NCI-H748 (cell line): ENCODE measurements around the gene WNT9A.
"Not testable (repeated sequence)": the region's sequence is repeated elsewhere in the genome, so short reads cannot be mapped to it uniquely, and the experiment has no call there.

Source experiments
- DNase-seq: peaks from one replicate; lab custom pipeline; 2025; ENCODE audit not compliant: unreplicated experiment; lab: John Stamatoyannopoulos, UW

Gene WNT9A

DNA sequence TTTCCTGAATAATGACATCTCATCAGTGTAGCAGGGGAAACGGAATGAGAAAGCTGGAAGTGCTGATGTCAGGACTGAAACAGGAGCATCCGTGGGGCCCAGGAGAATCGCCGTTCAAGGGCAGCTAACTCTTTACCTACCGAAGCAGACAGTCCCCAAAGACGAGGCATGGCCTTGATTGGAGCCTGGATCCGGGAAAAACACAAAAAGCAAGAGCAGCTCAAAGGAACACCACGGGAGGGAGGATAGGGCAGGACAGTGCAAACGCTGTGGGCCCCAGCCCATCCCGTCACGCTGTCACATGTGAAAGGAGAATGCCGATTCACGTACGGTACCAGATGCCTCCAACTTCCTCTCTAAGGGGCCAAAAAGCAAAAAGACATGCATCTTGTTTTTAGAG, 34.9 kb downstream of the WNT9A start:
- no peak for DNase-seq

DNA sequence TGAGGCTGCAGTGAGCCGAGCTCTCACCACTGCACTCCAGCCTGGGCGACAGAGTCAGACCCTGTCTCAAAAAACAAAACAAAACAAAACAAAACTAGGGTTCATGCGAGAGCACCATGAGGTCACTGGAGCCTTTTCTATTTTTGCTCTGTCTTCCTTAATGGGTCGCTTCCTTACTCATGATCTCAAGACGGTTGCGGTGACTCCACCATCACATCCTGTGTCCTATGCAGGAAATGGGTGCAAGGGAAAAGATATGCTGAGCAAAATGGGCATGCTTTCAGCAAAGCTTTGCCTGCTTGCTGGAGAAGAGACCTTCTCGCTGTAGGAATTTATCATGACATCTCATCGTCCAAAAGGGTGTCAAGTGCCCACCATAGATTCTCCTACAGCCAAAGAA, 36.4 kb downstream of the WNT9A start:
- DNase-seq, result no peak

DNA sequence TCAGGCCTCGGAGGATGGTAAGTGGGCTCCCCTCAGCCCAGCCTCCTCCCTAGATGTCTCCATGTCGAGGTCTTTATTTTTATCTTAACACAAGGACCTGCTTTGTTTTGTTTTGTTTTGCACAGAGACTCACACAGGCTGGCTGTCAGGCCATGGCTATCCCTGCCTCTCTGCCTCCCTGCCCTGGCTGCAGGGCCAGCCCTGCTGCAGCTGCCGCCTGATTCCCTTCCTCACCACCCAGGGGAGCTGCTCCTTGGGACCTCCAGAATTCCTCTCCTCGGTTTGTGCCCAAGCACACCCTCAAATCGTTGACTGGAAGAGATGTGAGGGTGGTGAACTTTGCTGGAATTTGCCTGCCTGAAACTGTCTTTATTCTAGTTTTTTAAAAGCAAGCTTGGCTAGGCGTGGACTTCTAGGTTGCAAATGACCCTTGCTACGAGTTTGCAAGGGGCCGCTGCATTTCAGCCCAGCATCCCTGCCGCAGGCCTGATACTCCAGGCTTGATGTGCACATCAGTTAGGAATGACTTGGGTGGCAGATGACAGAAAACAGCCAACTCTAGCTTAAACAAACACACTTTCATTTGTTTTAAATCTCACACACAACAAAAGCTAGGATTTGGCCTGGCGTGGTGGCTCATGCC, 37.1 kb downstream of the WNT9A start:
- no peak for DNase-seq

DNA sequence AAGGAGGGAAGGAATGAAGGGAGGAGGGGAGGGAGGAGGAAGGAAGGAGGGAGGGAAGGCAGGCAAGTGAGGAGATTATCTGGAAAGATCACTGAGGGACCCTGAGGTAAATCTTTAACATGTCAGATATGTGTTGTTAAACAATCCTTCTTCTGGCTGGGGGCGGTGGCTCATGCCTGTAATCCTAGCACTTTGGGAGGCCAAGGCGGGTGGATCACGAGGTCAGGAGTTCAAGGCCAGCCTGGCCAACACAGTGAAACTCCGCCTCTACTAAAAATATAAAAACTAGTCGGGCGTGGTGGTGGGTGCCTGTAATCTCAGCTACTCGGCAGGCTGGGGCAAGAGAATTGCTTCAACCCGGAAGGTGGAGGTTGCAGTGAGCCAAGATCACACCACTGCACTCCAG, 37.8 kb downstream of the WNT9A start:
- not testable (repeated sequence) for DNase-seq

DNA sequence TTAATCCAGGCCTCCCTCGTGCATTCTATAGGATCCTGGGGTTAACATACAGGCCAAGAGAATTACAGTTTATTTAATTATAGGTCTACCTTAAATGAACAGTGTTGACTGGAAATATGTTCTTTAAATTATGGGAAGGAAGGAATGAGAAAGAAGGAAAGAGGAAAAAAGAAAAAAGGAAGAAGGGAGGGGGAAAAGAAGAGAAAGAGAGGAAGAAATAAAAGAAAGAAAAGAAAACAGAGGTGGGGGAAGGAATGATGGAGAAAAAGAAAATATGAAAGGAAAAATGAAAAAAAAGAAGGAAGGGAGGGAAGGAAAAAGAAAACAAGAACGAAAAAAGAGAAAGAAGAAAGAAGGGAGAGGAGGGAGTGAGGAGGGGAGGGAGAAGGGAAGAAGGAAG, 38.5 kb downstream of the WNT9A start:
- no peak for DNase-seq

DNA sequence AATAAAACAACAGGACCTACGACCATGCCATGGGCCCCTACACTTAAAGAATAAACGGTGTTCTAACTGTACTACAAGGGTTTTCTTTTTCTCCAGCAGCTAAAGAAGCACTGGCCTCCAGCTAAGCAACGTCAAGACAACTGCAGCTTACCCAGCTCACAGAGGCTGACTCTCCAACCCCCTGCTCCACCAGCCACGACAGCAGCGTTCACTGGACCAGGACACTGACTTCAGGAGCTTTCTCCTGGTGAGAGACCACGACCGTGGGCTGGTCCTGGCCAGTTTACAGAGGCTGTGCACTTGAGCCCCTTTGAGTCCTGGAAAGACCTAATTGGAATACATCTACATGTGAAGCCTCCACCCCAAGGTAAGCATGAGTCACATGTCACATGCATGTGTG, 39.4 kb downstream of the WNT9A start:
- DNase-seq, result no peak

DNA sequence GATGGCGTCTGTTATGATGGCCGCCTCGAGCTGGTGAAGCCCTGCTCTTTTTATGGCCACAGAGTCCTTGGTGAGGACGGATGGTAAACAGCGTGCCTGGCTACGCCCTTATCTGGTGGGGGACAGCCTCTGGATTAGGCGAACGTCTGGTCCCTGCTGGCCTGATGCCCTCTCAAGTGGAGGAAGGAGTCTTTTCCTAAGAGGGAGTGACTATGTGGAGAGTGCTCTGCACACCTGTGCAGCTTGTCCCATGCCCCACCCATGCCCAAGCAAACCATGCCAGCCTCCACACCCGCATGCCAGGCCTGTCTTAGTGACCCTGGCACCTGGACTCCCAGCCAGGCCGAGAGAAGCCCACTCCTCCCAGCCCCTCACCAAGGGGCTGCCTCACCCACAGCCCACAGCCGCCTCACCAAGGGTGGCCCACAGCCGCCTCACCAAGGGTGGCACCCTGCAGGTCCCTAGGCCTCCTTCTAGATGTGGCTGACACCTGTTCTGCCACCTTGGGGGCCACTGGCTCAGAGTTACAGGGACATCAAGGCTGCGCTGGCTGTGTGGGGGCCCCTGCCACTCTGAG, 40.2 kb downstream of the WNT9A start:
- no peak for DNase-seq

DNA sequence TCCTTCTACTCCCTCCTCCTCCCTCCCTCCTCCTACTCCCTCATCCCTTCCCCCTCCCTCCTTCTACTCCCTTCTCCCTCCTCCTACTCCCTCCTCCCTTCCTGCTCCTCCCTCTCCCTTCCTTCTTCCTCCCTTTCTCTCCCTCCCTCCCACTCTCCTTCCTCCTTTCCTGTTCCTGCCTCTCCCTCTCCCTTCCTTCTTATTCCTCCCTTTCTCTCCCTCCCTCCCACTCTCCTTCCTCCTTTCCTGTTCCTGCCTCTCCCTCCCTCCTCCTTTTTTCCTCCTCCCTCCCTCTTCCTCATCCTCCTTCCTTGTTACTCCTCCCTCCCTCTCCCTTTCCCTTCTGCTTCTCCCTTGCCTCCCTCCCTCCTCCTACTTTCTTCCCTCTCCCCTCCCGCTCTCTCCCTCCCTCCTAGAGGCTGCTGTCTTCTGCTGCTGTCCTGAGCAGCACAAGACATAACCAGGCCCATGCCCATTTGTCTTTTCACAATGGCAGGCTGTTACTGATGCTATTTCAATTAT, 41.1 kb downstream of the WNT9A start:
- DNase-seq, result no peak

DNA sequence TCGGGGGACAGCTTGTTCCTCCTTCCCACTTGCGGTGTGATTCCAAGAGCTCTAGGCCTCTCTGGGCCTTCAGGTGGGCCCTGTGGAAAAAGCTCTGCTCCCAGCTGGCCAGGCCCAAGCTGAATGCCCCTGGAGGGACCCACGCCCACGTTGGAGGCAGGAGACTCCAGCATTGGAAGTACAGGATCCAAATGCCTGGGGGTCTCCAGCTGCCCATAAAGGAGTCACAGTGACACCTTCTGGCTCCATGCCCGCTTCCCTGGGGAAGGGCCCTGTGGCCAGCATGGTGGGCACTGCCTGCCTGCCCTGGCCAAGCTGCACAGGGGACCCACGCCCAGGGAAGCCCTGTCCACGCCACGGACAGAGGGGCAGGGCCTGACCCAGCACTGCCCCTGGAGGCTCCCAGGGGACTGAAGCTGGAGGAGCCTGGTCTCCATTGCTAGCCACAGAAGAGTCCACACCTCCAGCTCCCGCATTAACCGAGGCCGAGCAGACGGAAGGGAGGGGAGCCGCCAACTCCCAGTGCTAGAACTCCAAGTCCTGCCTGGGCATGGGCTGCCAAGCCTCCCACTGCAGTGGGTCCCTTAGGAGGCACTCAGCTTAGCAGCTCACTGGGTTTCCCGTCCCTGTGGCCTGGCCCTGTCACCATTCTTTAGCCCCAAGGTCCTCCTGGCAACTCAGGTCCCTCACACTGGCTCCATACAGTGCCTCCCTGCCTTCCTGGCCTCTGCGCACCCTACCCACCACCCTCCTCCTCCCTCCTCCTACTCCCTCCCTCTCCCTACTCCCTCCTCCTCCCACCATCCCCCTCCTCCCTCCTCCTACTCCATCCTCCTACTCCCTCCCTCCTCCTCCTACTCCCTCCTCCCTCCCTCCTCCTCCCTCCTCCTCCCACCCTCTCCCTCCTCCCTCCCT, 41.9 kb downstream of the WNT9A start:
- DNase-seq, result no peak

DNA sequence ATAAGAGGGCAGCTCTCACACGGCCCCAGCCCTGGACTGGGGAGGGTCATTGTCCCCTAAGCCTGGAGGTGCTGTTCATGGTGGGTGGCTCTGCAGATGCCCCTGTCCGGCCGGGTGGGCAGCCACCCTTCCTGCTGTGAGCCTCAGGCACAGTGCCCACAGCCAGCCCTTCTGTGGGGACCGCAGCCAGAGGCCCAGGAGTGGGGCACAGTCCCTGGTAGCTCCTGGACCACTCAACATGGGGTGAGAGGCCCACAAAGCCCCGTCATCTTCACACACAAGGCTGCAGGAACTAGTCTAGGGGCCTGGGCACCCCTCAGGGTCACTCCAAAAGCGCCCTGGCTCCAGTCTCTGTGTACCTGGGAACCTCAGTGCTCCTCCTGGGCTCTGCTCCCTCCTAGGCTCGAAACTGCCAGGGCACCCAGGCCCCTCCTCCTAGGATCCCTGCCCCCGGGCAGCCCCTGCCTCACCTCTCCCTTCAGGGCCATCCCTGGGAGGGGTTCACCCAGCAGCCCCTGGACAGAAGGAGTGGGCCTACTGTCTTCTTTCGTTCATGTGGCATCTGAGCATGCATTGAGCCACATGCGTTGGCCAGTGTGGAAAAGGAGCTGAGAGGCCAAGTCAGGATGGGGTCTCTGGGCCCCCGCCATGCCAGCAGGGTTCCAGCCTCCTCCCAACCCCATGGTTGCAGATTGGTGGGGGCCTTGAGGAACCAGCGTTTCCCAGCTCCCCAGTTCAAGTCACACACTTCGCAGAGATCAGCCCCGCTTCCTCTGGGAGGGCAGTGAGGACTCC, 43.0 kb downstream of the WNT9A start:
- no peak for DNase-seq

DNA sequence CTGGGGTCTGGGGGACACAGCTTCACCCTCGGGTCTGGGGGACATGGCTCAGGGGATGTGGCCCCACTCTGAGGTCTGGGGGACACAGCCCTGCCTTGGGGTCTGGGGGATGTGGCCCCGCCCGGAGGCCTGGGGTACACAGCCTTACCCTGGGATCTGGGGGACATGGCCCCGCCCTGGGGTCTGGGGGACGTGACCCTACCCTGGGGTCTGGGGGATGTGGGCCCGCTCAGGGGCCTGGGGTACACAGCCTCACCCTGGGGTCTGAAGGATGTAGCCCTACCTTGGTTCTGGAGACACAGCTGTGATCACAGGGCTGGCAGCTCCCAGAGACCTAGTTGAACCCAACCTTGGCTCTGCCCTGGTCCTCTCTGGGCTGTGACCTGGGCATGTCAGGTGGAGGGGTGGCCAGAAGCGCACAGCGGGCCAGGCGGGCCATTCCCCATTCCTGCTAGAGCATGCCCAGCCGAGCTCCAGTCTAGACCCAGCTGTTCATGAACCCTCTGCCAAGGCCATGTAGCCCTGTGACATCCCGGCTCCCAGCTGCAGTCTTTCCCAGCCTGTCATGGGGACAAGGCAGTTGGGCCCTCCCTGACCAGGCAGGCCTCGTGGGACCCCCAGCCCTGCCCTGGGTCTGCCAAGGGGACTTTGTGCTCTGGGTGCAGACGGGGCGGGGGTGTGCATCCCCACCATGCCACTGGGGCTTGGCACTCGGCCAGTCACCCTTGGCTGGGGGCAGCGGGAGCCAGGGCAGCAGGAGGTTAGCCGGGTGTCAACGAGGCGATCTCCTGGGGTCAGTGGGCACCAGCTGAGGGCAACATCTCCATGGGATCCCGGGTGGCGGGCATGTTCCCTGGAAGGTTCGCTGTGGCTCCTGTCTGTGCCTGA, 43.9 kb downstream of the WNT9A start:
- DNase-seq, result no peak

DNA sequence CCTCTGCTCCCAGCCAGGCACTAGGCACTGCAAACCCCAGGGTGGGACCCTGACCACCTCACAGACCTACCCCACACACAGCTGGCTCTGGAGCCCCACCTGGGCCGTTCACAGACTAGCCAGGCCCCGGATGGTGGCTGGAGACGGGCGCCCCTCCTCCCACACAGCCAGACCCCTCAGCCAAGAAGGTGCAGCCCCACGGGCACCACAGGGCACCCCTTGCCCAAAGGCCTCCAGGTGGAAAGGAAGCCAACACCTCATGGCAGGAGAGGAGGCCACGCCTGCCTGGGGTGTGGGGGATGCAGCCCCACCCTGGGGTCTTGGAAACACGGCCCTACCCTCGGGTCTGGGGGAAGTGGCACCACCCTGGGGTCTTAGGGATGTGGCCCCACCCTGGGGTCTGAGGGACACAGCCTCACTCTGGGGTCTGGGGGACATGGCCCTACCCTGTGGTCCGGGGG, 44.6 kb downstream of the WNT9A start:
- no peak for DNase-seq

DNA sequence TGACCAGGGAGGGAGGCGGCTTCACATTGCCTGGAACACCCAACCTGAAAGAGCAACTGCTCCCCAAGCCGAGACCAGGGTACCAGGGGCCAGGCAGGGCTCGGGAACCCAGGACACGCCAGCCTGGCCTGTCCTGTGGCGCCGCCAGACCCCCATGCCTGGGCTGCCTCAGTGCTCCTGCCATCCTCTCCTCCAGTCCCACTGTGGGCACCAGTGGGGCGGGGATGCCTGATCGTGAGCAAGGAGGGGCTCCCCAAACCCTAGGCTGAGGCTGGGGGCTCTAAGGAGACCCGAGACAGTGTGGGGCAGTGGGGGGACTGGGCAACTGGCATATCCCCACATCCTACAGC, 45.1 kb downstream of the WNT9A start:
- DNase-seq, result no peak

DNA sequence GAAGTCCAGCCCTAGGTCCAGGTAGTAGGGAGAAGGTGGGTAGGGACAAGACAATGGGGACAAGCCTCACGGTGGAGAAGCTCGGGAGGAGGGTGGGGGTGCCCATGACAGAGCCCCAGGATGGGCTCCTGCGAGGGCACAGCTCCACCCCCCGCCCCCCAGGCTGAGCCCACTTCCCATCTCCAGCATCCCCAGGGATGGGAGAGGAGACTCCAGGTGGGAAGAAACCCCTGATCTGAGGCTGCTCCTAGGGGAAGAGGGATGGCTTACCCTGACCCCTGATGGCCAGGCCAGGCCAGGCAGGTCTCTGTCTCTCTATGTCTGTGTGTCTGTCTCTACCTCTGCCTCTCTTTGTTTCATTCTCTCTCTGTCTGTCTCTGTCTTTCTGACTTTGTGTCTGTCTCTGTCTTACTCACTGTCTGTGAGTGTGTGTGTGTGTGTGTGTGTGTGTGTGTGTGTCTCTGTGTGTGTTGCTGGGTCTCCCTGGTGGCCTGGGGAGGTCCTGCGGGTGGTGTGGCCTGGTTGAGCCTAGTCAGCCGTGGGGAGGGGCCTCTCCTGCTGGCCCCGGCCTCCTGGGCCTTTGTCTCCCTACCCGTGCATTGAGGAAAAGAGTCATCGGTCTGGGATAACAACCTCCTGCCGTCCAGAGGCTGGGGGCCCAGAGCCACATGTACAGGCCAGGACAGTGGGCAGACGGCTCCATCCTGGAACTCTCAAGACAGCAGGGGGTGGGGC, 45.7 kb downstream of the WNT9A start:
- DNase-seq, result no peak

DNA sequence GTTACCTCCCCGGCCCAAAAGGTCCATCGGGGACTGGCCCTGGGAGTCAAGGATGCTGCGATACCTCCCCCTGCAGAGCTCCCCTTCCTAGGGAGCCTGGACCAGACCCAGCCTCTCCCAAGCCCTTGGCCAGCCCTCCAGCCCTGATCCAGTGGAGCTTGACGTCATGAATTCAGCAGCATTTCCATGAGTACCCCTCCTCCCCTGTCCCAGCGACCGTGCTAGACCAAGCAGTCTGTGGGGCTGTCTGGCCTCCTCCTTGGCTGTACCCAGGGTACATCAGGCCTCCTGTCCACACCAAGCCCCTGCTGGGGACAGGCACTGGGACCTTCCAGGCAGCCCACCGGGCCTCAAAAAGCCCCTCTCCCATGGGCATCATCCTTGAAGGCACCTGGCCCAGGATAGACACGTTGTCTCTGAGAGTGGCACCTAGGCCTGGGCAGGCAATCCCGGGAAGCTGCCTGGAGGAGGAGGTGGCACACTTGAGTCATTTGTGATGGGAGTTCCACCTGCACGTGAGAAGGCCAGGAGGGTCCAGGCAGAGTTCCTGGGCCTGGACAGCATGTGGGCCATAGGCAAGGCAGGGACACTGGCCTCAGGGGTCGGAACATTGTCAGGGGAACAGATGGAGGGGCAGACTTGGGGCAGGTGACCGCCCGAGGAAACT, 46.4 kb downstream of the WNT9A start:
- no peak for DNase-seq

DNA sequence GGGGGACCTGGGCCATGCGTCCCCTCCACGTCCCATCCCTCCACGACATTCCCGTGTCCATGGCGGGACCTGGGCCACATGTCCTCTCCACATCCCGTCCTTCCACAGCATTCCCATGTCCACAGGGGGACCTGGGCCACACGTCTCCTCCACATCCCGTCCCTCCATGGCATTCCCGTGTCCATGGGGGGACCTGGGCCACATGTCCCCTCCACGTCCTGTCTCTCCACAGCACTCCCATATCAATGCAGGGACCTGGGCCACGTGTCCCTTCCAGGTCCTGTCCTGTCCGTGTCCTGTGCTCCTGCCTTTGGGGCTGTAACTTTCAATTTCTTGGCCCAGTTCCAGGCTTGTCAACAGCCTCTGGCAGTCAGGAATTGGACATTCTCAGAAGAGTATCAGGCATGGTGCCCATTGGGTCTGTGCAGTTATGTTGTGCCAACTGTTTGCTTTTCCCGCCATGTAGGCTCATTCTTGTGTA, 47.1 kb downstream of the WNT9A start:
- no peak for DNase-seq

DNA sequence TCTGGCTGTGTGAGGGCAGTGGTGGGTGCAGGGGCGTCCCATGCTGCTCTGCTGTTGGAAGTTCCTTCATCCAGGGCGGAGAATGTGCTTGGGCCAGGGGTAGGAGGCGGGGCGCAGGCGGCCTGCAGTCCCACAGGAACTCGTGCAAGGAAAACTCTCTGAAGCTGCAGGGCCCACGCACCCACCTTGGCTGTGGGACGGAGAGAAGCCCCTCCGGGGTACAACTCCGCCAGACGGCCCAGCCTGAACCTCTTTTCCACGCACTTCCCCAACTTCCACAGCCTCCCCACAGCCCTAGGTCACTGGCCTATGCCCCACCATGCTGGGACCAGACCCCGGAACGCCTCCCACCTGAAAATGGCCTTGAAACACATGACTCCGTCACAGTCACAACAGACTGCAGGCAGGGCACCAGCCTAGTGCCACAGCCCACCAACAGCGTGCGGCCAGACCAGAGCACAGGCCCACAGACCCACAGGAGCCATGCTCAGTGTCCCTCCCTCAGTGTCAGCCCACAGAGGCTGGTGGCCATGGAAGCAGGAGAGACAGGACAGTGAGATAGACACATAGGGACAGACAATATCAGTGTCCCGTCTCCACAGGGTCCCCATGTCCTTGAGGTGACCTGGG, 47.8 kb downstream of the WNT9A start:
- no peak for DNase-seq

DNA sequence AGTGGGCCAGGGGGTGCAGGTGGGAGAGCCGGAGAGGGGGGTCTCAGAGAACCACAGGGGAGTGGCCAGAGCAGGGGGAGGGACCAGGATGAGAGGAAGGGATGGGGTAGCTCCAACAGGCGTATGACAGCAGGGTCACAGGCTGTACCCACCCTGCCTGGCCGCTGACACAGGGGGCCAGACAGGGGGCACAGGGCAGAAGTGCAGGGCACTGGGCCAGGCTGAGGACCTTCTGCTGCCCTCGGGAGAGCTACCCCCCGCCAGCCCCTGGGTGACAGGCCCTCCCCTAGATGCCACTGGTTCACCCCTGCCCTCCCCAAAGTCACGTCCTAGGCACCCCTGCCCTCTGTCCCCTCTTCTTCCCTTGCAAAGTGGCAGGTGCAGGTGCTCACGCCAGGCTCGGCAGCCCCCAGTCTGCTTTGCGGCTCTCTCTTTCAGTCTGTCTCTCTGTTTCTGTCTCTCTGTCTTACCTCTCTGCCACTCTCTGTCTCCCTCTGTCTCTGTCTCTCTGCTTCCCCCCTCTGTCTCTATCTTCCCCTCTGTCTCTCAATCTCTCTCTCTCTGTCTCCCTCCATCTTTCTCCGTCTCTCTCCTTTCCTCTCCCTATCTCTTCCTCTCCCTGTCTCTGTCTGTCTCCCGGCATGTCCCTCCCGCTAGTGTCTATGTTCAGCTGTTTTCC, 48.5 kb downstream of the WNT9A start:
- DNase-seq, result no peak
